Measurements from ENCODE around the gene NQO2. TPM values are rescaled to one million over a fixed set of nuclear protein-coding genes. Genes with fewer than 3 reads are reported as not detected.

Gene NQO2
- total RNA-seq, 1 experiment from 2014 or later: 5.5 TPM

DNA sequence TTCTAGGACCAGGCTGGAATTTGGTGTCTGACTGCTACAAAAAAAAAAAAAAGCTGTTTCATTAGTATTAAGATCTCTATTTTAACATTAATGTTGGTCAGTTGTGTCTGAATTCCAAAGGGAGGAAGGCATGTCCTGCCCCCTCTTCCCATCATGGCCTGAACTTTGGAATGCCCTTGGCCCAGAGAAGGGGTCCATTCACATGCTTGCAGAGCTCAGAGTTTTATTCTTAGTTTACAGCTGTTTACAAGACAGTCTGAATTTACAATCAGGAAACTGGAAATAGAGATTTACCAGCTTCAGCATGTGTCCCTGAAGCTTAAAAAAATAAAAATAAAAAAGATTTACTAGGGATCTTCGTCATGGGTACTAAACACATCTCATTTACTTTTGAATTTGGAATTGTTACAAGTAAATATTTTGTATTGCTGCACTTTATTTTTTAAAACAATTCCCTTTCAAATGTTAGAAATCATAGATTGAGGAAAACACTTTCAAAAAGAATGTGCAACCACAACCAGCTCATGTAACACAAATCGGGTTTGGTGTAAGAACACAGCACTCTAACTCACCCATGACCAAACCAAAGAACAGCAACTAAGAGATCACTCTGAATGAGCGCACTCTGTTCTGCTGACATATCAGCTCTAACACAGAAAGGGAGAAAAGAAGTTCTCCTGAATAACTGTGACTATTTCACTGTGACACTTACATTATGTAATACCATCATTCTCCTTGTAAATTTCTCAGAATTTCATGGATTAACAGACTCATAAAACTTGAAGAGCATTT lies 21.7 kb upstream of the NQO2 start:
- H3K36me3 ChIP-seq (ENCODE audit: insufficient read depth, low read length): no peaks in the 10 kb centered on the region
- H4K20me1 ChIP-seq (ENCODE audit: insufficient read depth, low read depth, low read length): no peaks in the 10 kb centered on the region
- no peaks in the 10 kb centered on the region for H3K9me3 ChIP-seq (ENCODE audit: low read length)
- H3K4me3 ChIP-seq (ENCODE audit: low read length): no peak overlapping the region
- H3K4me2 ChIP-seq (ENCODE audit: low read depth, low read length, poor library complexity, severe bottlenecking): no peak overlapping the region
- H3K79me2 ChIP-seq (ENCODE audit: low read length): no peaks in the 10 kb centered on the region
- H3K9me2 ChIP-seq (replicated peaks; ENCODE audit: insufficient read depth, low read length): no peaks in the 10 kb centered on the region
- no peak overlapping the region for H3K9ac ChIP-seq (ENCODE audit: low read length)
- no peaks in the 10 kb centered on the region for H3K27me3 ChIP-seq (ENCODE audit: low read length)
- no peak overlapping the region for H2AFZ ChIP-seq (ENCODE audit: low read length)
- no peak overlapping the region for H3K27ac ChIP-seq (ENCODE audit: low read length)
- no peaks in the 10 kb centered on the region for H3K4me1 ChIP-seq (ENCODE audit: low read length)
- no peak for DNase-seq

DNA sequence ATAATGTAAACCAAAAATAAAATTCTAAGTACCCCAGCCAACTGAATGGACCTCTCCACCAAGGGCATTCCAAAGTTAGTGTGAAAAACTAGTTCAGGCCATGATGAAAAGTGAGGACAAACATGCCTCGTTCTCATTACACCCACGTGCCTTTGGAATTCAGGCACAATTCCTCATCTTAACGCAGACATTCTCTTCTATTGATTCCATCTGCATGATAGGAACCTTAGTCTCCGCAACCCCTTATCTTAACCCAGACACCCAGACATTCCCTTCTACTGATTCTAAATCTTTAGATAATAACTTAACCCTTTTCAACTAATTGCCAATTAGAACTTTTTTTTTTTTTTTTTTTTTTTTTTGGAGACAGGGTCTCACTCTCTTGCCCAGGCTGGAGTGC lies 20.8 kb upstream of the NQO2 start:
- Histone ChIP-seq H3K9ac (ENCODE audit: low read length) (no peak overlapping the region), H3K9me2 (replicated peaks; ENCODE audit: insufficient read depth, low read length) (no peaks in the 10 kb centered on the region), H3K27me3 (ENCODE audit: low read length) (no peaks in the 10 kb centered on the region), H3K27ac (ENCODE audit: low read length) (no peak overlapping the region), H3K79me2 (ENCODE audit: low read length) (no peaks in the 10 kb centered on the region), H3K4me1 (ENCODE audit: low read length) (no peaks in the 10 kb centered on the region), H2AFZ (ENCODE audit: low read length) (no peak overlapping the region), H3K4me2 (ENCODE audit: low read depth, low read length, poor library complexity, severe bottlenecking) (no peak overlapping the region), H3K36me3 (ENCODE audit: insufficient read depth, low read length) (no peaks in the 10 kb centered on the region), H3K9me3 (ENCODE audit: low read length) (no peaks in the 10 kb centered on the region), H3K4me3 (ENCODE audit: low read length) (no peak overlapping the region), H4K20me1 (ENCODE audit: insufficient read depth, low read depth, low read length) (no peaks in the 10 kb centered on the region)
- no peak for DNase-seq

DNA sequence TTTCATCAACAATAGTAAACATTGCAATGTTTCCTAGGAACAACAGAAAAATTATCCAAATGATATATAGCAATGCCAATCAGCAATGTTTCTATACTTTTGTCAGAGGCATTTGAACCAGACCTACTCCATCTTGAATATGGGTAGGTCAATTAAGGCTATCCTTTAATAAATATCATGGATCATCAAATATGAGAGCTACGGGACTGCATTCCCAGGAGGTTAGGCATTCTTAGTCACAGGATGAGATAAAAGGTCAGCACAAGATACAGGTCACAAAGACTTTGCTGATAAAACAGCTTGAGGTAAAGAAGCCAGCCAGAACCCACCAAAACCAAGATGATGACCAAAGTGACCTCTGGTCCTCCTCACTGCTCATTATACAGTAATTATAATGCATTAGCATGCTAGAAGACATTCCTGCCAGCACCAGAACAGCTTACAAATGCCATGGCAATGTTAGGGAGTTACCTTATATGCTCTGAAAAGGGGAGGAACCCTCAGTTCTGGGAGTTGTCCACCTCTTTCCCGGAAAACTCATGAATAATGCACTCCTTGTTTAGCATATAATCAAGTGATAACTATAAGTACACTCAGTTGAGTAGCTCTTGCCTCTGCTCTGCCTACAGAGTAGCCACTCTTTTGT lies 19.8 kb upstream of the NQO2 start:
- no peaks in the 10 kb centered on the region for H3K4me1 ChIP-seq (ENCODE audit: low read length)
- no peak overlapping the region for H3K27ac ChIP-seq (ENCODE audit: low read length)
- DNase-seq: no peak
- H2AFZ ChIP-seq (ENCODE audit: low read length): no peak overlapping the region
- no peaks in the 10 kb centered on the region for H3K27me3 ChIP-seq (ENCODE audit: low read length)
- no peaks in the 10 kb centered on the region for H4K20me1 ChIP-seq (ENCODE audit: insufficient read depth, low read depth, low read length)
- no peaks in the 10 kb centered on the region for H3K79me2 ChIP-seq (ENCODE audit: low read length)
- H3K4me3 ChIP-seq (ENCODE audit: low read length): no peak overlapping the region
- H3K9me3 ChIP-seq (ENCODE audit: low read length): no peaks in the 10 kb centered on the region
- H3K4me2 ChIP-seq (ENCODE audit: low read depth, low read length, poor library complexity, severe bottlenecking): no peak overlapping the region
- no peak overlapping the region for H3K9ac ChIP-seq (ENCODE audit: low read length)
- H3K36me3 ChIP-seq (ENCODE audit: insufficient read depth, low read length): no peaks in the 10 kb centered on the region
- no peaks in the 10 kb centered on the region for H3K9me2 ChIP-seq (replicated peaks; ENCODE audit: insufficient read depth, low read length)

DNA sequence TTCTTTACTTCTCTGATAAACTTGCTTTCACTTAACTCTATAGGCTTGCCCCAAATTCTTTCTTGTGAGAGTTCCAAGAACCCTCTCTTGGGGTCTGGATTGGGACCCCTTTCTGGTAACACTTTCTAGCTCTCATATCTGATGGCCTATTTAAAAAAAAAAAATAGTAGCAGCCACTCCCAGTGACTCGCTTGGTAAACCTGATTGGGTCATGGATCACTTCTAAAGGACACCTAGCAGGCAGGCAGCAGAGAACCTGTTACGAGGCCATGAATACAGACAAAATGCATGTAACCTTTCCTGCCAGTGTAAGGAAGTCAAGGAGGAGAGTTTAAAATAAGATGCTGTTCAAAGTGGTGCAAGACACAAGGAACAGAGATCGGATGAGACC lies 19.2 kb upstream of the NQO2 start:
- H3K27ac ChIP-seq (ENCODE audit: low read length): no peak overlapping the region
- H3K27me3 ChIP-seq (ENCODE audit: low read length): no peaks in the 10 kb centered on the region
- H3K4me3 ChIP-seq (ENCODE audit: low read length): no peak overlapping the region
- H3K4me2 ChIP-seq (ENCODE audit: low read depth, low read length, poor library complexity, severe bottlenecking): no peak overlapping the region
- H3K4me1 ChIP-seq (ENCODE audit: low read length): no peaks in the 10 kb centered on the region
- no peaks in the 10 kb centered on the region for H3K9me3 ChIP-seq (ENCODE audit: low read length)
- no peaks in the 10 kb centered on the region for H3K9me2 ChIP-seq (replicated peaks; ENCODE audit: insufficient read depth, low read length)
- no peaks in the 10 kb centered on the region for H3K79me2 ChIP-seq (ENCODE audit: low read length)
- no peaks in the 10 kb centered on the region for H4K20me1 ChIP-seq (ENCODE audit: insufficient read depth, low read depth, low read length)
- no peak for DNase-seq
- H3K9ac ChIP-seq (ENCODE audit: low read length): no peak overlapping the region
- H3K36me3 ChIP-seq (ENCODE audit: insufficient read depth, low read length): no peaks in the 10 kb centered on the region
- no peak overlapping the region for H2AFZ ChIP-seq (ENCODE audit: low read length)

DNA sequence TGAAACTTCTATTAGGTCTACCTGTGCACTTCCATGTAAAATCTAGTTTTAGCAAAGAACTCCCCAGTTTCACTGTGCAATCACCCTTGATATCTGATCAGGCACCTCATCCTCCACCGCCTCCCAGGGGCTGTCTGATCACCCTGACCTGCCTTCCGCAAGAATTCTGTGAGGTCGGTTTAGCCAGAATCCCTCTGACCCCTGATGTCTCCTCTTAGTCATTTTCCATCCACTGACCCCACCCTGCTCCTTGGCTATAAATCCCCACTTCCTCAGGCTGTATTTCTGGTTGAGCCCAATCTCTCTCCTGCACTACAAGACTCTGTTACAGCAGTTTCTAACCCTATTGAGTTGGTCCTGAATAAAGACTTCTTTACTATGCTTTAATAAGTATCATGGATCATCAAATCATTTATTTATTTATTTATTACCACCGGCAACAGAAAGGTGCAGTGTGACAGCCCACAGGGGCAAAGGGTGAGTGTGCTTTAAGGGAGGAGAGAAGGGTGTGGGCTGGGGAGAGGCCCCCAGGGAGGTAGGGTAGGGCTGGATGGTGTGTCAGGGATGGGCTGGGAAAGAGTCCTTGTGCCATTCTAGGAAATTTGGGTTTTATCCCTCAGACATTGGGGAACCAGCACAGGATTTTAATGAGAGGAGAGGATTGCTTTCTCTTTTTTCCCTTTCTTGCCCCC lies 17.1 kb upstream of the NQO2 start:
- no peak for DNase-seq
- Histone ChIP-seq H3K4me2 (ENCODE audit: low read depth, low read length, poor library complexity, severe bottlenecking) (no peak overlapping the region), H3K79me2 (ENCODE audit: low read length) (no peaks in the 10 kb centered on the region), H3K9ac (ENCODE audit: low read length) (no peak overlapping the region), H3K4me3 (ENCODE audit: low read length) (no peak overlapping the region), H4K20me1 (ENCODE audit: insufficient read depth, low read depth, low read length) (no peaks in the 10 kb centered on the region), H3K9me3 (ENCODE audit: low read length) (no peaks in the 10 kb centered on the region), H3K9me2 (replicated peaks; ENCODE audit: insufficient read depth, low read length) (no peaks in the 10 kb centered on the region), H2AFZ (ENCODE audit: low read length) (no peak overlapping the region), H3K36me3 (ENCODE audit: insufficient read depth, low read length) (no peaks in the 10 kb centered on the region), H3K4me1 (ENCODE audit: low read length) (no peaks in the 10 kb centered on the region), H3K27ac (ENCODE audit: low read length) (no peak overlapping the region), H3K27me3 (ENCODE audit: low read length) (no peaks in the 10 kb centered on the region)

DNA sequence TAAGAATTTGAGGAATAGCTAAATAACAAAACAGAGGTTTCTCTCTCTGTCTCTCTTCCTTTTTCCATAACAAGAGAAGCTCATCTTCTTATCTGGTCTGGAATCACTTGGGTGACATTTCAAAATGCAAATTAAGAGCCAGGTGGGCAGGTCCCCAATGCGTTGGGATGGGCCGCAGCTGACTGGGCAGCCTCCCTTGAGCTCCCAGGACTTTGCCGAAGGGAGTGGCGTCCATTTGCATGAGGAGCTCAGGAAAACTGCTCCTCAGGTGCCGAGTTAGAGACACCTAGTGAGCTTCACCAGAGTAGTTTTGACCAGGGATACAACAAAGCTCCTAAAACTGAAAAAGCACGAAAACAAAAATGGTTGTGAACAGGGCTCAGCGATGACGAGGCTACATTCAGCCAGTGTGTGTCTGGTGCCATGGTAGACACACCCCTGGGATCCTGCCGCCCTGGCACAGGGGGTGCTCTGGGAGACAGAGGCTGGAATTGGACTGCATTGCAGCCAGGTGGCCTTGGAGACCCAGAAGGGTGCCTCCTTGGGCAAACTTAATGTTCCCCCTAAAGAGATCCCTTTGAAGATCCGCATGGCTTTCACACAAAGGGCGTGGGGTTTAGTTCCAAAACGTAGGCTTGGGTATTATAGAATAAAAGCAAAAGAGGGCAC lies 14.8 kb upstream of the NQO2 start:
- peaks cover 8% of the 10 kb centered on the region for H3K4me1 ChIP-seq (ENCODE audit: low read length)
- H3K36me3 ChIP-seq (ENCODE audit: insufficient read depth, low read length): no peaks in the 10 kb centered on the region
- H2AFZ ChIP-seq (ENCODE audit: low read length): no peak overlapping the region
- no peak overlapping the region for H3K9ac ChIP-seq (ENCODE audit: low read length)
- no peaks in the 10 kb centered on the region for H3K27me3 ChIP-seq (ENCODE audit: low read length)
- H3K9me2 ChIP-seq (replicated peaks; ENCODE audit: insufficient read depth, low read length): no peaks in the 10 kb centered on the region
- H3K79me2 ChIP-seq (ENCODE audit: low read length): no peaks in the 10 kb centered on the region
- no peak overlapping the region for H3K27ac ChIP-seq (ENCODE audit: low read length)
- H4K20me1 ChIP-seq (ENCODE audit: insufficient read depth, low read depth, low read length): no peaks in the 10 kb centered on the region
- no peak overlapping the region for H3K4me2 ChIP-seq (ENCODE audit: low read depth, low read length, poor library complexity, severe bottlenecking)
- H3K4me3 ChIP-seq (ENCODE audit: low read length): no peak overlapping the region
- no peaks in the 10 kb centered on the region for H3K9me3 ChIP-seq (ENCODE audit: low read length)
- no peak for DNase-seq

DNA sequence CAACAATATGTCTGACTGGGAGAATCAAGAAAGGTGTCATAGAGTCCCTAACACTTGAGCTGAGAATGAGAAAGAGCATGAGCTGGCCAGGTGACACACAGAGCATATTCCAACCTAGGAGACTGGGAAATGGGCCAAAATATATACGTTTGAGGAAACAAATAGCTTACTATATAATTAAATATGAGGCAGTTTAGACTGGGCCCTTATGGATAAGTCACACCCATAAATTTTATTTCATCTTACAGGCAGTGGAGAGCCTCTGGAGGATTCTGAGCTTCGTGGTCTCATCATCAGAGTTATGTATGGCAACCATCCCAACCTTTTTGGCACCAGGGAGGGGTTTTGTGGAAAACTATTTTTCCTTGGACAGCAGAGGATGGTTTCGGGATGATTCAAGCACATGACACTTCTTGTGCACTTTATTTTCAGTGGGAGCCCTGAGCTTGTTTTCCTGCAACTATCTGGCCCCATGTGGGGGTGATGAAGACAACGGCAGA lies 12.9 kb upstream of the NQO2 start:
- Histone ChIP-seq H3K9ac (ENCODE audit: low read length) (no peak overlapping the region), H2AFZ (ENCODE audit: low read length) (no peak overlapping the region)

DNA sequence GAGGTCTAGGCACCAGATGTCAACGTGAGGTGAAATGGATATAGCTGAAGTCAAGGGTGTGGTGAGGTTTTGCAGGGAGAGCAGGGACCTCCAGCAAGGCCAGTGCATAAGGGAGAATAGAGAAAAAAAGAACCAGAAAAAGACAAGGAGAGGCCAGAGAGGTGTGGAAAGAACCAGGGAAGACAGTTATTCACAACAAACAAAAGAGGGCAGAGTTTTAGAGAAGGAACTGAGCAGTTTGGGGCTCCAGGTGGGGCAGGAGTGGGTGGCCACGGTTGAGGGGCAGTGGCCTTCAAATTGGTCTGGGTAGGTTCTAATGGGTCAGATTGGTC lies 11.6 kb upstream of the NQO2 start:
- no peaks in the 10 kb centered on the region for H3K27me3 ChIP-seq (ENCODE audit: low read length)
- no peaks in the 10 kb centered on the region for H3K36me3 ChIP-seq (ENCODE audit: insufficient read depth, low read length)
- peak overlapping the region; percentile 79 for H3K4me3 ChIP-seq (ENCODE audit: low read length)
- peak overlapping the region; percentile 90; the same call in 1 of the 2 replicates for H3K27ac ChIP-seq (ENCODE audit: low read length)
- H3K4me1 ChIP-seq (ENCODE audit: low read length): peaks cover 14% of the 10 kb centered on the region
- no peaks in the 10 kb centered on the region for H3K9me2 ChIP-seq (replicated peaks; ENCODE audit: insufficient read depth, low read length)
- peak overlapping the region; percentile 77 for H3K4me2 ChIP-seq (ENCODE audit: low read depth, low read length, poor library complexity, severe bottlenecking)
- no peaks in the 10 kb centered on the region for H3K9me3 ChIP-seq (ENCODE audit: low read length)
- H2AFZ ChIP-seq (ENCODE audit: low read length): peak overlapping the region; percentile 77
- no peak for DNase-seq
- peak overlapping the region; percentile 76 for H3K9ac ChIP-seq (ENCODE audit: low read length)
- no peaks in the 10 kb centered on the region for H3K79me2 ChIP-seq (ENCODE audit: low read length)
- no peaks in the 10 kb centered on the region for H4K20me1 ChIP-seq (ENCODE audit: insufficient read depth, low read depth, low read length)

More for the DNA sequence above, 12.9 kb upstream of the NQO2 start:
- H3K27me3 ChIP-seq (ENCODE audit: low read length): no peaks in the 10 kb centered on the region
- H3K4me3 ChIP-seq (ENCODE audit: low read length): no peak overlapping the region
- no peaks in the 10 kb centered on the region for H3K79me2 ChIP-seq (ENCODE audit: low read length)
- no peaks in the 10 kb centered on the region for H4K20me1 ChIP-seq (ENCODE audit: insufficient read depth, low read depth, low read length)
- no peak overlapping the region for H3K4me2 ChIP-seq (ENCODE audit: low read depth, low read length, poor library complexity, severe bottlenecking)
- peaks cover 14% of the 10 kb centered on the region for H3K4me1 ChIP-seq (ENCODE audit: low read length)
- H3K9me2 ChIP-seq (replicated peaks; ENCODE audit: insufficient read depth, low read length): no peaks in the 10 kb centered on the region
- no peaks in the 10 kb centered on the region for H3K9me3 ChIP-seq (ENCODE audit: low read length)
- no peaks in the 10 kb centered on the region for H3K36me3 ChIP-seq (ENCODE audit: insufficient read depth, low read length)
- DNase-seq: no peak
- H3K27ac ChIP-seq (ENCODE audit: low read length): no peak overlapping the region
